Measurements from ENCODE around the gene ZSCAN31.
"Not testable (repeated sequence)": the region's sequence is repeated elsewhere in the genome, so short reads cannot be mapped to it uniquely, and the experiment has no call there.

ZSCAN31 gene

DNA sequence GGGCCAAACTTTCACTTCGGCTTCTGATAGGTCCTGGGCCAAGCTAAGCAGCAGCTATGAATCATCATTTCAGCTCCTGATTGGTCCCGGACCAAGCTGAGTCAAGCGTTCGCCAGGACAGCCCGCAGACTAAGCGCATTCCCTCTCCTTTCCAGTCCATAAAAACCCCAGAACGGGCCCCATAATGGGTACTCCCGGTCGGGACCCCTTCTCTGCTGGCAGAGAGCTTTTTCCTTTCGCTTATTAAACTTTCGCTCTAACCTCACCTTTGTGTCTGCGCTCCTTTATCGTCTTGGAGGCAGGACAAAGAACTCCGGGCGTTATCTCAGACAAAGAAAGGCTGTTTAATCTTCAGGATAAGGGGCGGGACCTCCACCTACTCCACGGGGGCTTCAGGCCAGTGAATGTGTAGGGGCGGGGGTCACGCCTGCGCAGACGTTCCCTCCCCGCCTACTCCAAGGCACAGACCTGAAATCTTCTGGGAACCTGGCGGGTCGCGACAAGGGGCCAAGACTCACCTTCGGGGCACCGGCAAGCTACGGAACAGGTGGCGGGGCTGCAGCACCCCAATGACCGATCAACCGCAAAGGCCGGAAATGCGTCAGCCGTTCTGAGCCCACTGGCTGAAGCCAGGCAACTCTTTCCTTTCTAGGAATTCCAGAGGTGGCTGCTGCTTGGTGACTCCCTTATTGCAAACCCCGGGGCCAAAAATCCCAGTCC is at the start of gene ZSCAN31:
Gene ZSCAN31 (minus strand): TSS at position 585 of the 720 bp plus-strand sequence. CDS start 6,465 bp downstream, outside the sequence.
- peak; percentile 99 for DNase-seq (ENCODE audit: low read depth, low spot score)

DNA sequence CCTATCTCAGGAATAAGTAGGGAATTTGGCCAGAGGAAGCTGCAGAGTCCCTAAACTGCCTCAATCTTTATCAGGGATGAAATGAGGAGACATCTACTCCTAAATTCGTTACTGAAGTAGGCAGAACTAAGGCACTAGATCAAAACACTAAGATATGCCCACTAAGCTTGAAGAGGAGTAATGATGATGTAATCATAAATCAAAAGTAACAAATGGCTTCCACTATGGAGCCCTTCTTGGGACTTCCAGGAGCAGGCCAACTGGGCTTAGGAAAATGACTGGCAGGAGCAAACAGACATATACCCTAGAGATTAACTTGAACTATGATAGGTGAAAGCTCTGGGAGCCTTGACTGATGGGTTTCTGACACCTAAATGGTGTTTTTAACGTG is 48.2 kb upstream of the ZSCAN31 start:
- no peak for DNase-seq (ENCODE audit: low read depth, low spot score)

DNA sequence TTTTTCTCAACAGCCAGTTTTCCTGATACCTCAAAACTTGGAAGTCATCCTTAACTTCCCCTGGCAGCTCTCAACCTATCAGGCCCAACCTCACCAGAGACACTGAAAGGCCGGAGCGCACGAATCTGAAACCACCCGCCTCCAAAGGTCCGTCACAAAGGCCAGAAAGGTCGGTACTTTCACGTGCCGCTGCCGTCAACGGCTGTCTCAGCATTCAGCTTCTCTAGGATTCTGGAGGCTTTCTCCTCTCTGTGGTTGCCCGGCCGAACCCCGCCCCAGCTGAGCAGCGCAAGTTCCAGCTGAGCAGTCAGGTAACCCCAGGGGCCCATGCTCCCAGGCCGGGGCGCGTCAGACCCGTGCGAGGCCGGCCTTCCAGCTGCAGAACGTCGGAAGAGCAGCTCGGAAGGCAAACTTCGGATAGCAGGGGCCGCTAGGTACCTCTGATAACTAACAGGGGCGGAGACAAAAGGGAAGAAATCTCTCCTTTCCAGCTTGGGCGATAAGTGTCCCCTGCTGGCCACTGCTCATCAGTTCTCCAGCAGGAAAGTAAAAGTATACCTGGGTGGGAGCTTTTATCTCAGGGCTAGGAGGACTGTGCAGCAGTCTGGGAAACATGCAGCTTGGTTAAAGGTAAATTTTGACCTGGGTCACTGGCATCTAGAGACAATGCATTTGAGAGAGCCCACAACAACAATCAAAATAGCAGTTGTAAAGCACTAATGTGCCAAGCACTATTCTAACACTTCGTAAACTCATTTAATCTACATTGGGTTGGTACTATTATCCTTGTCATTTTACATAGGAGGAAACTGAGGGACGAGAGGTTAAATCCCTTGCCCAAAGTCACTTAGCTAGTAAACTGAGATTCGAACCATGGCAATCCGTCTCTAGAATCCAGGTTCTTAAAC is 47.5 kb upstream of the ZSCAN31 start:
- DNase-seq (ENCODE audit: low read depth, low spot score), result peak; percentile 90

DNA sequence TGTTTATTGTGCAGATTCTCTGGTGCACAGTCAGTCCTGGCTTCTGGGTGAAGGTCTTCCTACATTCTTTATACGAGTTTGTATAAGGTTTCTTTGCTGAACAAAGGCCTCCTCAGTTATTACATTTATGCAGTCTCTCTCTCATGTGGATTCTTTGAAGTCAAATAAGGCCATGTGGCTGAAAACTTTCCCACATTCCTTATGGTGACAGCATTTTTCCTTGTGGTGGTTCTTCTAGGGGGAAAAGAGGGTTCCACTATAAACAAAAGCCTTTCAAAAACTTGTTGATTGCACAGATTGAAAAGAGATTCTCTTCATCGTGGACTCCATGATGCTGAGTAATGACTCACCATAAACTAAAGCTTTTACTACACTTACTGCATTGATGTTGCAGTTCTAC is 44.4 kb upstream of the ZSCAN31 start:
- DNase-seq (ENCODE audit: low read depth, low spot score), result peak; percentile 50

DNA sequence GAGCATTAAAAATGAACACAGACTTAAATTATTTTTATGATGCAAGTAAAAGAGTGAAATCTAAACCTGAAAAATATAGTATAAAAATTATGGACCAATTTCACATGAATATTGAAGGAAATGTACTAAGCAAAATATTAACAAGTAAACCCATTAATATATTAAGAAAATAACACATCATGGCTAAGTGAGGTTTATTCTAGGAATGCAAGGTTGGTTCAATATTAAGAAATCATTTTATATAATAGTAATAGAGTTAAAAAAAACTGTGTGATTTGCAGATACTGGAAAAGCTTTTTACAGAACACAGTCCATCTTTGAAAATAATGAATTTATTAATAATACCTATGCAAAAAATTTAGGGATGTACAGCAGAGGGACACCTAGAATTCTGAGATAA is 42.7 kb upstream of the ZSCAN31 start:
- DNase-seq (ENCODE audit: low read depth, low spot score), result no peak

DNA sequence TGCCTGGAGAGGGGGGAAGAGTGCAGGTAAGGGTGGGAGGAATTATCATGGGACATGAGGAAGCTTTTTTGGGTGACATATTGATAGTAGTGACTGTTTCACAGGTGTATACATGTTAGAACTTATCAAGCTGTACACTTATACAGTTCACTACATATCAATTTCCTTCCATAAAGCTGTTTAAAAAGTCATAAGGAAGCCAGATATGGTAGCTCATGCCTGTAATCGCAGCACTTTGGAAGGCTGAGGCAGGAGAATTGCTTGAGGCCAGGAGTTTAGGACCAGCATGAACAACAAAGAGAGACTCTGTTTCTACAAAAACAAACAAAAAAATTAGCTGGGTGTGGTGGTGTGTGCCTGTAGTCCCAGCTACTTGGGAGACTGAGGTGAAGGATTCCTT is 41.9 kb upstream of the ZSCAN31 start:
- no peak for DNase-seq (ENCODE audit: low read depth, low spot score)

DNA sequence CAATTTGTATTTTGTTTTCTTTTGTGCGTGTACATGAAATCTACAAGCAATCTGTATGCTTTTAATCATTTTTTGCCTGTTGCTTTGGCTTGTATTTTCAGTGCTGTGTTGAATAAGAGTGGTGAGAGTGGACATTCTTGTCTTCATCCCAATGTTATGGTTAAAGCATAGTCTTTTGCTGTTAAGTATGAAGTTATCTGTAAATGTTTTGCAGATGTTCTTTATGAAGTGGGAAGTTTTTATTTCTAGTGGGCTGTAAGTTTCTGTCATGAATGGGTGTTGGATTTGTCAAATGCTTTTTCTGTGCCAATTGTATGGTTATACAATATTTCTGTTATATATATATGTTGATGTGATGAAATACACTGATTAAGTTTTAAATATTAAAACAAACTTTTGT is 38.0 kb upstream of the ZSCAN31 start:
- no peak for DNase-seq (ENCODE audit: low read depth, low spot score)

DNA sequence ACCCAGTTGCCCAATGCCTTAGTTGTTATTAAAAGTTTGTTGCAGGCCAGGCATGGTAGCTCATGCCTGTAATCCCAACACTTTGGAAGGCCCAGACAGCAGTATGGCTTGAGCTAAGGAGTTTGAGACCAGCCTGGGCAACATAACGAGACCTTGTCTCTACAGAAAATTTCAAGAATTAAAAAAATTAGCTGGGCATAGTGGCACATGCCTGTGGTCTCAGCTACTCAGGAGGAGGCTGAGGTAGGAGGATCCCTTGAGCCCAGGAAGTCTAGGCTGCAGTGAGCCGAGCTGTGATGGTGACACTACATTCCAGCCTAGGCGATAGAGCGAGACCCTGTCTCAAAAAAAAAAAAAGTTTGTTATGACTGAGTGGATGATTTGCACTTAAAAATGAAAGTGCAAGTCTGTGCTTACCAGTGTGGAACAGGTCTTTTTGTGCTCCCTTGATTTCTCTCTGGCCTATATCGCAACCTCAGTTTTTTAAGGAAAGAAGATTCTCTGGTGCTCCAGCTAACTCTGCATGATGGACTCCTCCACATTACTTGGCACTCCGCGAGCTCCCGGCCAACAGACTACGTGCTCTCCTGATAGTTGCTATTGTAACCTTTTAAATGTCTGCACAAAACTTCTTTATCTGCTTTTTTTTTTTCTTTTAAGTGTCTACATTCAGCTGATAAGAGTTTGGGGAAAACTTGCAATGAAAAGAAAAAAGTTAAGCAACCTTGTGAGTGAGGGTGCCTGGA is 35.9 kb upstream of the ZSCAN31 start:
- DNase-seq (ENCODE audit: low read depth, low spot score), result no peak

DNA sequence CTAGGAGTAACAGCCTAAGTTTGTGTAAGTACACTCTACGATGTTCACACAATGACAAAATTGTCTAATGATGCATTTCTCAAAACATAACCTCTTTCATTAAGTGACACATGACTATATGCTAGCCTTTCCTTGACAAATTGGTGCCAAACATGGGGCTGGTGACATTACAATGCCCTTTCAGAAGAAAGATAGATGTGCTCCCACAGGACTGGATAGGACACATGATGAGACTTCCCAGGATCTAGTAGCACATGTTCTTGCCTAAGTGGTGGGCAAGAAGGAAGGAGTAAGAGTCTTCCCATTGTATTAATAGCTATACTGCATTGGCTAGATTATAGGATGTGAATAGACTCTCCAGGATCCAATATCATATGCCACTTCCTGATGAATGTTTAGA is 35.3 kb upstream of the ZSCAN31 start:
- DNase-seq (ENCODE audit: low read depth, low spot score), result no peak

DNA sequence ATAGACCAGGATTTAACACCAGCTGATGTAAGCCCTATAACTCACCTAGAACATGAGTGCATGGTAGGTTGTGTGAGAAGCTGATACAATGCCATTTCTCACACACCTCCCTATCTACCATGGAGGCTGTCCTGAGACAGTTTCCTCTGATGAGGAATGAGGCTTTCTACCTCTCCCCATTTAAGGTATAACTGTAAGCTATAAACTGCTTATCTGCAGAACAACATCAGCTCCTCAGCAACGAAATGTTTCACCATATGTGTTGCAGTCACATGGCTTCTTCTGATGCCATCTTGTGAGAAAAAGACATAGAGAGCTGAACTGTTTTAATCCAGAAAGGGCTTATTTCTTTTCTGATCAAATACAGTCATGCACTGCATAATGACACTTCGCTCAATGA is 34.5 kb upstream of the ZSCAN31 start:
- DNase-seq (ENCODE audit: low read depth, low spot score), result no peak

DNA sequence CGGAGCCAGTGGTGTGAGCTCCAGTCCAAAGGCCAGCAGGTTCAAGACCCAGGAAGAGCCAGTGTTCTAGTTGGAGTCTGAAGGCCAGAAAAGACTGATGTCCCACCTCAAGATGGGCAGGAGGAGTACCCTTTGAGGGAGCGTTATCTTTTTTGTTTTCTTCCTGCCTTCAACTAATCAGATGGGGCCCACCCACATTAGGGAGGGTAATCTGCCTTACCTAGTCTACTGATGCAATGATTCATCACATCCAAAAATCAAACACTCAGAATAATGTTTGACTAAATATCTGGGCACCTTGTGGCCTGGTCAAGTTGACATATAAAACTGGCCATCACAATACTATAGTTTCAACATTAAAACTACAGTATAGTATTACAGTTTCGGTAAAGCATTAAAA is 33.5 kb upstream of the ZSCAN31 start:
- no peak for DNase-seq (ENCODE audit: low read depth, low spot score)

DNA sequence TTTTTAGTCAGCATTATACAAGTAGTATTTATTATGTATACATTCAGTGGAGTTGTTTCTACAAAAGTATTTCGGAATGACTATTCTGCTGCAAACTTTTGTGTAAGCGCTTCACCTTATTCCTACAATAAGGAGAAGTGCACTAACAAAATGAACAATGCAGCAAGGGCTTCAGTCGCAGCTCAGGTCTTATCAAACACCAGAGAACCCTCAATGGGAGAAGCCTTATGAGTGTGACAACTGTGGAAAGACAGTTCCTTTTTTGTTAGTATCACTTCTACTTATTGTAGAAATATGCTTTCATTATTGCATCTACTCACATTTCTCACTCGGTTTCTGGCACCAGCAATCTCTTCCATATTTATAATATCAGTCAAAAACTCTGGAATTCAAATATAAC is 32.6 kb upstream of the ZSCAN31 start:
- no peak for DNase-seq (ENCODE audit: low read depth, low spot score)

DNA sequence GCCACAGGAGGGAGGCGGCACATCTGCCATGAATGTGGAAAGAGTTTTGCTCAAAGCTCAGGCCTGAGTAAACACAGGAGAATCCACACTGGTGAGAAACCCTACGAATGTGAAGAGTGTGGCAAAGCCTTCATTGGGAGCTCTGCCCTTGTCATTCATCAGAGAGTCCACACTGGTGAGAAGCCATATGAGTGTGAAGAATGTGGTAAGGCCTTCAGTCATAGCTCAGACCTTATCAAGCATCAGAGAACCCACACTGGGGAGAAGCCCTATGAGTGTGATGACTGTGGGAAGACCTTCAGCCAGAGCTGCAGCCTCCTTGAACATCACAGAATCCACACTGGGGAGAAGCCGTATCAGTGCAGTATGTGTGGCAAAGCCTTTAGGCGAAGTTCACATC is 29.6 kb upstream of the ZSCAN31 start:
- DNase-seq (ENCODE audit: low read depth, low spot score), result not testable (repeated sequence)

DNA sequence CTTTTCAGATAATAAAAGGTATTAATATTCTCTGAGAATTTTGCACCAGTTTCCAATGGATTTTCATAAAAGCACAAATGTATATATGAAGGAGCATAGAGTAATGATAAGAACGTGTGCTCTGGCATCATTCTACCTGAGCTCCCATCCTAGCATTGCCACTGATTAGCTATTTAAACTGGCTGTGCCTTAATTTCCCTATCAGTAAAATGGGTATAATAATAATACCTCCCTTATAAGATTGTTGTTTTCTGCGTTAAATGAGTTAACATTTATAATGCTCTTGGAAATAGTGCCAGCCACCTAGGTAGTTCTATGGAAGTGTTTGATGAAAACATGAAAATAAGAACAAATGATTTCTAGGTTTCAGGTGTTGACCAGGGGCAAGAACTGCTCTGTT is 25.0 kb upstream of the ZSCAN31 start:
- no peak for DNase-seq (ENCODE audit: low read depth, low spot score)

DNA sequence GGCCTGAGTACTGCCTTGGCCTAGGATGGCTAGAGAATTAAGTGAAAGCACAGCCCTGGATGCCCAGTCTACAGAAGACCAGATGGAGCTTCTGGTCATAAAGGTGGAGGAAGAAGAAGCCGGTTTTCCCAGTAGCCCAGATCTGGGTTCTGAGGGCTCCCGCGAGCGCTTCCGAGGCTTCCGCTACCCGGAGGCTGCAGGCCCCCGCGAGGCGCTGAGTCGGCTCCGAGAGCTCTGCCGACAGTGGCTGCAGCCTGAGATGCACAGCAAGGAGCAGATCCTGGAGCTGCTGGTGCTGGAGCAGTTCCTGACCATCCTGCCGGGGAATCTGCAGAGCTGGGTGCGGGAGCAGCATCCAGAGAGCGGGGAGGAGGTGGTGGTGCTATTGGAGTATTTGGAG is 23.6 kb upstream of the ZSCAN31 start:
- not testable (repeated sequence) for DNase-seq (ENCODE audit: low read depth, low spot score)

DNA sequence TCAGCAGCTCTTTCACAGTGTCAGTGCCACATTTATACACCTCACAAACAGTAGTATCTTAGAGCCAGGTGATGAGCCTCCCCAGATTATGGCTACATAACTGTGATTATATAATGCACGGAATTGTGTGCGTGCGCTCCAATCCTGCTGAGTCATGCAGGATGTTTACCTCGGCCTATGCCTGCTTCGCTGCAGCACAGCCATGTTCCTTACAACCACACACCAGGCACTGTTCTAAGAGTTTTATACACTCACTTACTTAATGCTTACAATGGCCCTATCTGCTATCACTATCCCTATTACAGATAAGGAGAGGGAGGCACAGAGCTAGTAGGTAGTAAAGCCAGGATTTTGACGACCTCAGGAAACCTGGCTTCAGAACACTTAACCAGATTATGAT is 21.1 kb upstream of the ZSCAN31 start:
- DNase-seq (ENCODE audit: low read depth, low spot score), result no peak

DNA sequence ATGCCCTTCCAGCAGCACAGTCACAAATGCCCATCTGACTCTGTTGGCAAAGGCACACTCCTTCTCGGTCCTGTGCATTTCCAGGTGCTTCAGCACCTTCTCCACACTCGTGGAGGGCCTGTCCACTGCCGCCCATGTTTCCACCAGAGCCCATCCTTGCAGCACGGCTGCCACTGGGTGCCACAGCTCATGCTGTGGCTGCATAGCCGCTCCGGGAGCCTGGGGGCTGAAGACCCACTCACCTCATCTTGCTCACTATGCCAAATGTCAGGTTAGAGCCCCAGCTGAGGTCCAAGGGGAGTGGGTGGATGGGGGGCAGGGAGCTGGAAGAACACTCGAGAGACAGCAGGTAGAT is 20.7 kb upstream of the ZSCAN31 start:
- no peak for DNase-seq (ENCODE audit: low read depth, low spot score)

DNA sequence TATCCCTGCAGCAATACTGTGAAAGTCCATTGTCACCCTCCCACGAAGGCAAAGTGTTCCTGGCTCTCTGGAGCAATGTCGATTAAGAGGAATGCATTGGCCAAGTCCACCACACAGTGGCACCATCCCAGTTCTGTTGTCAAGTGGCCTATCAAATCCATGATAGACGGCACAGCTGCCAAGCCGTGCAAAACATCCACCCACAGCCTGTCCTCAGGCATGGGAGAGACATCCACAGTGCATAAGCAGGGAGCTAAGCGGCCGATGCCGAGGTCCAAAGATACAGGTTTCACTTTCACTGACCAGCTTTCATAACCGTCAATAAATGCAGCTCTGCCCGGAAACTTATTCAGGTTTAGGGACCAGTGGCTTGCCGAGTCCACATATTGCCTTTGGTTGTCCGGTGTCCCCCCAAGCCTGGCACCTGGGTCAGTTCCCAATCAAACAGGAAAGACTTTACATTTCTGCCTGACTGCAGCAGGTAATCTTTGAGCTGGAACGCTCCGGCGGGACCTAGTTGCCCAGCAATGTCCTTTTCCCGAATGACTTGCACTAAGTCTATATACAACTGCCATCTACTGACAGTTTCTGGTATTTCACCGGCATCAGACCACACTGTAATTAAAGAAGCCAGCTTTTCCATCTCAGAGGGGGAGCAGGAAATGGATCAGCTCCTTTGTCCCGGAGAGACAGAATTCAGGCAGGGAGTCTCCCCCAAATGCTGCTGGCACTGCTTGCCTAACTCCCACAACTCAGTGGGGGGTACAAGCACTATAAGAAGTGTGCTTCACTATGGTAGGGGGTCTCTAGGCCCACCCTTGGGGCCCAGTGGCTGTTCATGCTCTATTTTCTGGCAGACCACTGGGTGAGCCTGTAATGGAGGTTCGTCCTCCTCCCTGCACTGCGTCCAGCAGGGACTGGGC is 20.1 kb upstream of the ZSCAN31 start:
- peak; percentile 94 for DNase-seq (ENCODE audit: low read depth, low spot score)

DNA sequence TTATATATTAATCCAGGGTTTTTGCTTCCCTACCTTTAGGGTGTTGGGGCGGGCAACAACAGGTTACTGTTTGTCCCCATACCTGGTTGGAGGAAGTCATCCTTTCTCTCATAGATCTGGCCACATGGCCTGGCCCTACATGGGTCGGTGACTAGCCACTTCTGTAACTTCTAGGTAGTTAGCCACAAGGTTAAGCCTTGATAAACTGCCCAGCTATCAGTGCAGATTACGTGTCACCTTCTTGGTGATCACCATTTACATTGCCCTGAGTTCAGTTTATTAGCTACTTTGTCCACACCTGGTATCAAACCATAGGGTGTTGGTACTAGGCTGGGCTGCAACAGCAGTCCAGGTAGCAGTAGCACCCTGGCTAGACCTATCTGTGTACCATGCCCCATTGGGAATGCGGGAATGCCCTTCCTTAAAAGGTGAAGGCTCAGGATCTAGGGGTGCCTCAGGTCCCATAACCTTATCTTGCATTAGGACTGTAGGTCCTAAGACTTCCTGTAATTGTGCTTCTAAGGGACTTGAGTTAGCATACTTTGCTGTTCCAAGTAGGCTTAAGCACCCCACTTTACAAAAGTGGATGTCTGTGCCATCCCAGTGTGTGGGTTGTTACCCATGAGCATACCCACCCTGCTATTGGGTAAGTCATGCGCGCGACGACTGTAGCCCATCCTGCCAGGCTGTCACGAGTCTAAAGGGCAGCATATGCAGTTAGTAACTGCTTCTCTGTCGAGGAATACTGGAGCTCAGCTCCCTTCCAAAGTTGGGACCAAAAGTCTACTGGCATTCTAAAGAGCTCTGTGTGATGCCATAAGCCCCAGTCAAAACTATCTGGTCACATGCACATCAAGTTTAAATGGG is 19.0 kb upstream of the ZSCAN31 start:
- no peak for DNase-seq (ENCODE audit: low read depth, low spot score)

DNA sequence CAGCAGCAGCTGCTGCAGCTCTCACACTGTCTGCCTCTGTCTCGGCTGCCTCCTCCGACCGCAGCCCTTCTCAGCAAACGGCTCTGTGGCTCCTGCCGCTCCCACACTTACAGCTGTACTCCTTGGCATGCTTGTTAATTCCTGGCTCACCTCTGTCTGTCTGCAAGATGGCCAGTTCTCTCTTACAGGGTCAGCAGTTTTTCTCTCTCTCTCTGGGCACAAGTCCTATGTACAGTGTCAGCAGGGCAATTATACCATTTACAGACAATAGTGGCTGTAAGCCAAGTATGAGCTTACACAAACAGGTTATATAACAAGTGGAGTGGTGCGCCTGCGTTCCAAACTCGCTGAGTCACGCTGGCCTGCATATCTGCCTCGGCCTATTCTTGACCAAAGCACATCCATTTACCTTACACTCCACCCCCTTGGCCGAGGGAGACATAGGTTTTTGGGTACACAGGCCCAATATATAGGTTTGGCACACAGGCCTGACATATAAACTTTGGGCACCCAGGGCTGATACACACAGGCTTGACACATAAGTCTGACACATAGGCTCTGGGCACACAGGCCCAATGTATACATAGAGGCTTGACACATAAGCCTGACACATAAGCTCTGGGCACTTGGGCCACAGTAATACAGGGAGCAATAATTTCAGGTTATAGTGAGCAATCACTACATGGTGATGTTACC is 18.2 kb upstream of the ZSCAN31 start:
- peak; percentile 41 for DNase-seq (ENCODE audit: low read depth, low spot score)

Measured in astrocyte of the hippocampus (primary cell).